ENCODE measurements around the gene IFNAR1. TPM values are rescaled to one million over a fixed set of nuclear protein-coding genes. Genes with fewer than 3 reads are reported as not detected.
"Not testable (repeated sequence)": the region's sequence is repeated elsewhere in the genome, so short reads cannot be mapped to it uniquely, and the experiment has no call there.

The IFNAR1 gene
- polyA plus RNA-seq, 4 donors = 33.8 to 43.1 (median 37.7) TPM

- no peak for DNase-seq (ENCODE audit: low read depth in 4 of 4, low spot score in 3 of 4)
These were observed 14.4 kb downstream of the IFNAR1 start for GRCh38 chr21:33339135-33339534.

GRCh38 chr21:33339918-33340317, 15.1 kb downstream of the IFNAR1 start:
- no peak for DNase-seq (ENCODE audit: low read depth in 4 of 4, low spot score in 3 of 4)

GRCh38 chr21:33345751-33346238, 21.0 kb downstream of the IFNAR1 start:
- DNase-seq (ENCODE audit: low read depth in 4 of 4, low spot score in 3 of 4) = no peak

- DNase-seq (ENCODE audit: low read depth in 4 of 4, low spot score in 3 of 4) = no peak
These were observed 23.9 kb downstream of the IFNAR1 start for GRCh38 chr21:33348706-33349105.

GRCh38 chr21:33350676-33351075, 25.9 kb downstream of the IFNAR1 start:
- DNase-seq (ENCODE audit: low read depth in 4 of 4, low spot score in 3 of 4) = no peak

GRCh38 chr21:33355355-33355754, 30.6 kb downstream of the IFNAR1 start:
- DNase-seq (ENCODE audit: low read depth in 4 of 4, low spot score in 3 of 4) = no peak

- no peak for DNase-seq (ENCODE audit: low read depth in 4 of 4, low spot score in 3 of 4)
These were observed 31.2 kb downstream of the IFNAR1 start for GRCh38 chr21:33355996-33356395.

- DNase-seq (ENCODE audit: low read depth in 4 of 4, low spot score in 3 of 4) = no peak
These were observed 32.4 kb downstream of the IFNAR1 start for GRCh38 chr21:33357177-33357576.

GRCh38 chr21:33359446-33359845, 34.7 kb downstream of the IFNAR1 start:
- DNase-seq (ENCODE audit: low read depth in 4 of 4, low spot score in 3 of 4) = no peak

GRCh38 chr21:33360281-33360680, 35.5 kb downstream of the IFNAR1 start:
- DNase-seq (ENCODE audit: low read depth in 4 of 4, low spot score in 3 of 4) = no peak

GRCh38 chr21:33360881-33361602, 36.3 kb downstream of the IFNAR1 start:
- peak in 1 of 4 donors; percentile 57 for DNase-seq (ENCODE audit: low read depth in 4 of 4, low spot score in 3 of 4)

GRCh38 chr21:33362044-33362555, 37.3 kb downstream of the IFNAR1 start:
- no peak for DNase-seq (ENCODE audit: low read depth in 4 of 4, low spot score in 3 of 4)

- DNase-seq (ENCODE audit: low read depth in 4 of 4, low spot score in 3 of 4) = not testable (repeated sequence)
These were observed 39.3 kb downstream of the IFNAR1 start for GRCh38 chr21:33363911-33364609.

- DNase-seq (ENCODE audit: low read depth in 4 of 4, low spot score in 3 of 4) = no peak
These were observed 40.1 kb downstream of the IFNAR1 start for GRCh38 chr21:33364830-33365229.

GRCh38 chr21:33367309-33367973, 42.7 kb downstream of the IFNAR1 start:
- DNase-seq (ENCODE audit: low read depth in 4 of 4, low spot score in 3 of 4) = no peak

GRCh38 chr21:33368124-33368523, 43.4 kb downstream of the IFNAR1 start:
- DNase-seq (ENCODE audit: low read depth in 4 of 4, low spot score in 3 of 4) = no peak

- no peak for DNase-seq (ENCODE audit: low read depth in 4 of 4, low spot score in 3 of 4)
These were observed 43.8 kb downstream of the IFNAR1 start for GRCh38 chr21:33368576-33368975.

- no peak for DNase-seq (ENCODE audit: low read depth in 4 of 4, low spot score in 3 of 4)
These were observed 44.8 kb downstream of the IFNAR1 start for GRCh38 chr21:33369586-33369985.

- DNase-seq (ENCODE audit: low read depth in 4 of 4, low spot score in 3 of 4) = no peak
These were observed 45.5 kb downstream of the IFNAR1 start for GRCh38 chr21:33370305-33370704.

GRCh38 chr21:33371366-33371765, 46.6 kb downstream of the IFNAR1 start:
- DNase-seq (ENCODE audit: low read depth in 4 of 4, low spot score in 3 of 4) = no peak

GRCh38 chr21:33372582-33372981, 47.8 kb downstream of the IFNAR1 start:
- no peak for DNase-seq (ENCODE audit: low read depth in 4 of 4, low spot score in 3 of 4)

All from left renal pelvis (tissue), 4 donors.